HepG2 (cell line): ENCODE results near the gene KSR1. TPM values are rescaled to one million over a fixed set of nuclear protein-coding genes. Genes with fewer than 3 reads are reported as not detected.

Source experiments
- HES4 ChIP-seq: sonication (generic); formaldehyde crosslinking; IDR thresholded peaks from 2 replicates; pipeline ENCODE4 v1.9.0; 2021; ENCODE audit warnings: mild to moderate bottlenecking, missing genetic modification reagents, borderline replicate concordance
- MIER3 ChIP-seq: IDR thresholded peaks from 2 replicates; pipeline ENCODE4 v1.6.1; 2016; ENCODE audit warnings: missing compliant biosample characterization, borderline replicate concordance
- PHF20 ChIP-seq: sonication (generic); formaldehyde crosslinking; IDR thresholded peaks from 2 replicates; pipeline ENCODE4 v1.5.0; 2020; ENCODE audit warnings: mild to moderate bottlenecking, missing genetic modification reagents
- ZNF24 ChIP-seq: fragments of 450-650 bp; IDR thresholded peaks from 2 replicates; pipeline ENCODE4 v1.6.1; 2017; ENCODE audit warnings: antibody characterized with exemption, mild to moderate bottlenecking
- ZNF318 ChIP-seq: sonication (generic); formaldehyde crosslinking; IDR thresholded peaks from 2 replicates; pipeline ENCODE4 v1.4.0; 2020; ENCODE audit warnings: mild to moderate bottlenecking, missing genetic modification reagents
- ZNF720 ChIP-seq: sonication (generic); formaldehyde crosslinking; IDR thresholded peaks from 2 replicates; pipeline ENCODE4 v1.4.0; 2020; ENCODE audit warnings: missing genetic modification reagents
- polyA plus RNA-seq, 8 experiments: library from polyadenylated mRNA; depleted of rRNA in 3 of 8; stranded (reverse) in 7 of 8; unstranded in 1 of 8; fragments of >200 nt; fragmentation: Illumina TruSeq in 4 of 8; extraction: Trizol in 4 of 8; gene quantifications; 2 replicates each; pipeline versions ENCODE4 v1.2.1 to v1.2.3, GENCODE V29; 2011 to 2016; ENCODE audit warnings: low read depth in 4 of 8, missing spikeins in 1 of 8, mixed read lengths in 1 of 8; ENCODE audit not compliant: insufficient read depth in 1 of 8
- total RNA-seq, 5 experiments: library from RNA; depleted of rRNA; stranded (reverse); fragments of >200 nt; fragmentation: Illumina TruSeq; extraction: Trizol; gene quantifications; 2 replicates each; pipeline ENCODE4 v1.2.3, GENCODE V29; 2016; ENCODE audit warnings: low read depth in 1 of 5
- TF ChIP-seq, protein P1 (sequence below): sonication (generic); formaldehyde crosslinking; IDR thresholded peaks from 2 replicates; pipeline ENCODE4 v1.8.1; 2023; ENCODE audit warnings: mild to moderate bottlenecking, inconsistent platforms, moderate library complexity, missing genetic modification reagents, borderline replicate concordance

KSR1 gene
- total and polyA plus RNA-seq, 2 of the 13 experiments (the other 11 are each of a cell fraction or from before 2014, with no cell fraction given), result 10.1 to 16.6 TPM

- TF ChIP-seq MIER3 (CRISPR knock-in tag) (no peak), ZNF318 (no peak), PHF20 (no peak), ZNF24 (no peak), ZNF720 (CRISPR knock-in tag) (no peak), HES4 (no peak)
- TF ChIP-seq, protein P1, sequence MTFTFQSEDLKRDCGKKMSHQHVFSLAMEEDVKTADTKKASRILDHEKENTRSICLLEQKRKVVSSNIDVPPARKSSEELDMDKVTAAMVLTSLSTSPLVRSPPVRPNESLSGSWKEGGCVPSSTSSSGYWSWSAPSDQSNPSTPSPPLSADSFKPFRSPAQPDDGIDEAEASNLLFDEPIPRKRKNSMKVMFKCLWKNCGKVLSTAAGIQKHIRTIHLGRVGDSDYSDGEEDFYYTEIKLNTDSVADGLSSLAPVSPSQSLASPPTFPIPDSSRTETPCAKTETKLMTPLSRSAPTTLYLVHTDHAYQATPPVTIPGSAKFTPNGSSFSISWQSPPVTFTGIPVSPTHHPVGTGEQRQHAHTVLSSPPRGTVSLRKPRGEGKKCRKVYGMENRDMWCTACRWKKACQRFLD (CRISPR knock-in tag), result no peak
Measured at GRCh38 chr17:27560668-27561067, 104.4 kb downstream of the KSR1 start (continued).
